HG02763 (cell line): ENCODE data around the gene GUCA2A.

Experiments used
- ATAC-seq: cut with Tn5 transposase; IDR thresholded peaks from one replicate; pipeline ENCODE4 v1.9.1; 2021; ENCODE audit warnings: mild to moderate bottlenecking, moderate library complexity; ENCODE audit not compliant: unreplicated experiment

Gene GUCA2A

DNA sequence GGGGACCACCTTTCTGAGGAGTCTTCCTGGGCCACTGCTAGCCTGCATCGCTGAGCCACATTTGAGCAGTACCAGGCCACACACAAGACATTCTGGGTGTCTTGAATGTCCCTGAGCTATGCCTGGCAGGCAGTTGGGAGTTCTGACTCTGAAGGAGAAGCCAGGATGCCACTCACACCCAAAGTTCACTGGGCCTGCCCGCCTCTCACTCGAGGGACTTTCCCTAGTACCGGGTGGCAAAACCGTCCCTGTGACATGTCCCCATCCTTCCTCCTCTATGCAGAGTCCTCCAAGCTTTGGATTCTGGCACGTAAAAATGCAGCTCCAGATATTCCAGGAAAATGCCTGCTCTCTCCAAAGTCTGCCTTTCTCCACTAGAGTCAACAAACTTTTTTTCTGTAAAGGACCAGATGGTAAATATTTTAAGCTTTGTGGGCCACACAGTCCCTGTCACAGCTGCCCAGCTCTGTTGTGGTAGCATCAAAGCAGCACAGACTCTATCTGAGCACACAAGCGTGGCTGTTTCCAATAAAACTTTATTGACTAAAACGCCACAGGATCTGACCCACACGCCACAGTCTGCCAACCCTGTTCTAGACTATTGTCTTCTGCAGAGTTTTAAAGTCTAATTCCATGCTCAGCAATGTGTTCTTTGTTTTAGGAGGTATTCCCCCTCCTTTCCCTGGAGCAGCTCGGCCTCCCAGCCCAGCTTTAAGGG is 30.6 kb downstream of the GUCA2A start:
- no peak for ATAC-seq

DNA sequence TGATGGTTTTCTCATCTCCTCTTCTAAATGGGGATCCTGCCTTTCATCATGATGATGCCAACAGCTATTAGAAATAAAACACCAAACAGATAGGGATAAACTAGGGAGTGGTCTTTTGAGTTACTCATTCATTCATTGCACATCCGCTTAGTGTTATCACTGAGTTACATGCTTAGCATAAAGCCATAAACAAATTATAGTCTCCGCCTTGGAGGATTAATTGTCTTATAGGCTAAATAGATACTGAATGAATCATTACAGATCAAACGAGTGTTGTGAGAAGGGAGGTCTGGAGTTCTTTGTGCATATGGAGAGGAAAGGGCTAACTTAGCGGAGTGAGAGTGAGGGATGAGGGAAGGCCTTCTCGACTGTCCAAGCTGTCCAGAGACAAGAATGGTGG is 31.2 kb downstream of the GUCA2A start:
- ATAC-seq = no peak

DNA sequence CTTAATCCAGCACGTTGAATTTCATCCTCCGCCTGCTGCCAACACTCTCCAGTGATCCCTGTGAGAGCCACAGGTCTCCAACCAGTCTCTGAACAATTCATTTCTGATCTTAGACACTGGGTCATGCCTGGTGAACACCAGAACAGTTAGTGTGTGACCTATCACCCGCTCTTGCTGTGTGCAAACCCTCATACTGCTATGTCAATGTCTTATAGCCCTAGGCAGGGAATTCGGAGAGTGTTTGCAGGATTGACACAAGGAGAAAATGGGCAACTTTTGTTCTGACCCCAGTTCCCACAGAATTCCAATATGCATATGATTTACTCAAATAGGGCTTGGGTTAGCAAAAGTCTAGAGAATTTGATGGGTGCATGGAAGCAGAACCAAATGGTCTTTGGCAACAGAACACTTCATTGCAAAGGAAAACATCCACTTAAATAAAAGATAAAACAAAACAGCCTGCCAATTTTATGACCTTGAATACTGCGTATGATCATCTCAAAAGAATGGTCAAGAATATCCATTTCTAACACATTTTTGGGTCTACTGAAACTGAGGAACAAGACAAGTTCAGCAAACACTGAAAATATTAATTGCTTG is 34.4 kb downstream of the GUCA2A start:
- ATAC-seq = no peak

DNA sequence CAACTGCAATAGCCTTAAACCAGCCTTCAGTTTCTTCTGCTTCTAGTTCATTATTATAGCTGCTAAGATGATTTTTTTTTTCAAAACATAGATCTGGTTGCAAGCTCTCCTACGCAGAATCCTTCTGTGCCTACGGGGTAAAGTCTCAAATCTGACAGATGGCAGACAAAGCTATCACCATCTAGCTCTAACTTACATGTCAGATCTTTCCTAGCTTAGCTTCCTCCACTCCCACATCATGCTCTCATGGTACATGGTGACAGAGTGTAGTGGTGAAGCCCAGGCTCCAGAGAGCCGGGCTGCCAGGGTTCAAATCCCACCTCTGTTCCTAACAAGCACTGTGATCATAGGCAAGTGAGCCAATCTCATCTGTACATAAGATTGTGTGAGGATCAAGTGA is 35.6 kb downstream of the GUCA2A start:
- ATAC-seq = no peak

DNA sequence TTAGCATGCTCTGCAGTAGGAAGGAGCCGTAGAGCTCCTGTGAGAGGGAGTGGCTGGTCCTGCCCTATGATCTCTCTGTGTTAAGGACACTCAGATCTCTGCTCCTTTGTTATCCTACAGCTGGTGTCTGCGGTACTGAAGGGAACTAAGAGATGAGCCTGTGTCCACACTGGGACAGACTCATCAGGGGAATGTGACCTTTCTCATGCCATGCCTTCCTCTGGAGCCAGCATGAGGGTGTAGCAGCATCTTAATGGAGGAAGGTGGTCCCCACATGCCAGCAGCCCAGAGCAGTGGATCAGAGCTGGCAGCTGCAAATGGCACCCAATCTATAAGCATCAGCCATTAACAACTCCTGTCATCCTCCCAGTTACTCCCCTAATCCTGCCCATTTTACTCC is 36.0 kb downstream of the GUCA2A start:
- no peak for ATAC-seq

DNA sequence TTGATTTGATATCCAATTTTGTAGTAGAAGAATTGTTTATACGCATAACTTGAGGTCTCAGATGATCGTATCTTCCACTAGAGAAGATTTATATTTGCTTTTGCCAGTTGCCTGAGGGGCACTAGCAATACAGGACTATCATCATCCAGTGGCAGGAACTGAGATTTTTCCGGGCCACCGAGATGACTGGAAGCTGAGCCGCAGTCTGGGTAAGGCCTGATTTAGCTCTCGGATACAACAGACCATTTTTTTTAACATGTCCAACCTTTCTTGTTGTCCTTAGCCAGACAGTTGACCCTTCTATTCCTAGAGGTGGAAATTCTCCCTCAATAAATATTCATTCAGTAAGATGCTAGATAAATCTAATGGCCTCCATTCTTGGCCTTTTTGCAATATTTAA is 36.8 kb downstream of the GUCA2A start:
- ATAC-seq = no peak

DNA sequence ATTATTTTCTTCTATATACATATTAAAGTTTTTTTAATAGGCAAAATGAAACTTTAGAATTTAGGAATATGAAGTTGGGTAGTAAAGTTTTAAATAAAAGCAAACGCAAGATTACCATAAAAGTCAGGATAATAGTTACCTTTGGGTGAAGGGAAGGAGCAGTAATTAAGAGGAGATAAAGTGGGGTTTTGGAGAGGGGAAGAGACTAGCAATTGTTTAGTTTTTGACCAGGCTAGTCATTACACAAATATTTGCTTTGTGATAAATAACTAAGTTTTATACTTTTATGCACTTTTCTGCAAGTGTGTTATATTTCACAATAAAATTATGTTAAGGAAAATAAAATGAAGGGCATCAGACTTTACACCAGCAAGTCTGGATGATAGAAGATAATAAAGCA is 39.0 kb downstream of the GUCA2A start:
- no peak for ATAC-seq

DNA sequence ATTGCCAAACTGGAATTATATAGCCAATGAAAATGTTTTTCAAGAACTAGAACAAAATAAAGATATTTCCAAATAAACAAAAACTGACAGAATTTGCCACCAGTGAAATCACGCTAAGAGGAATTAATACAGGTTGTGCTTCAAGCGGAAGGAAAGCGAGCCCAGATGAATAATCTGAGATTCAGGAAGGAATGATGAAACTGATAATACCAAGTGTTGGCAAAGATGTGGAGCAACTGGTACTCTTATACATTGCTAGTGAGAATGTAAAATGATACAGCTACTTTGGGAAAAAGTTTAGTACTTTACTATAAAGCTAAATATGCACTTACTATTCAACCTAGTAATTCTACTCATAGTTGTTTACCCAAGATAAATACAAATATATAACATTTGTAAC is 42.1 kb downstream of the GUCA2A start:
- ATAC-seq = no peak

DNA sequence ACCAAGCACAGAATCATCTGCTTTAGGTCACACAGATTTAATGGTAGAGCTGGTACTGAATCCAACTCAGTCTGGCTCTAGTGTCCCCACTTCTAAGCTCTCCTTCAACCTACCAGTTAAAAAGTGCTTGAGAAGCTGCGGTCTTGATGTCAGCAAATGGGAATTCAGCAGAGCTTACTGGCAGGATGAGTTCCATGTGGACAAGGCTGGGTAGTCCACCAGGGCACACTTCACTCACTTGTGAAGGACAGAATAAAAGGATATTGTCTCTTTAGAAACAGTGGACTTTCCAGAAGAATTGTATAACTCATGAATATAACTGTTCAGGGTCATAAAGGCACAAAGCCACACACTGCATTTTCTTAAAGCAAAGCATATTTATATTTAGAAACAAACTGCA is 46.4 kb downstream of the GUCA2A start:
- no peak for ATAC-seq

DNA sequence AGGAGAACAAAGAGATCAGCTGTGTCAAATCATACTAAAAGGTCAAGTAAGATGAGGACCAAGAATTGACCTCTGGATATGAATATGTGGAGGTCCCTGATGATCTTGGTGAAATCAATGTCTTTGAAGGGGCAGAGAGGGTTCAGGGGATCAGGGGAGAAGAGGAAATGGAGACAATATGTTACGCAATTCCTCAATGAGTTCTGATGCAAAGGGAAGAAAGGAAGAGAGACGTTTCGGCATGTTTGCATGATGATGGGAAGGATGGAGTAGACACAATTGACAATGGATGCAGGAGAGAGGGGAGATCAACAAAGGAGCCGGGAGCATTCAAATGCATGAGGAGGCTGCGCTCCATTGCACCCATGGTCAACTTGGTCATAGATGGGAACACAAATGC is 47.3 kb downstream of the GUCA2A start:
- no peak for ATAC-seq

DNA sequence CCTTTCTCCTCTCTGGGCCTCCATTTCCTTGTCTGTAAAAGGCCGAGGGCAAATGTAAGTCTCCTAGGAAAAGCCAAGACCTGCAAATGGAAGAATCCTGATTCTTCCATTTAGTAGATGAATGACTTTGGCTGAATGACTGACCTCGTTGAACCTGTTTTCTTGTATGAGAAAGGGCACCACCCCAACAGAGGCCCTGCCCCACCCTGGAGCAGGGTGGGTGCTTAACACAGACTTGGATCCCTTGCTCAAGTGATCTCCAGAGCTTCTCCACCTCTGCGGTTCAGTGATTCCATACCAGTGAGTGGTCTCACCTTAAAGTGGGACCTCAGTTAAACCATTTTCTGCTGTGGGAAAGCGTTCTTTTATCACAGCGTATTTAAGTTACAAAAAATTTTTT is 50.3 kb downstream of the GUCA2A start:
- no peak for ATAC-seq
